NCI-H345 treated with DMSO at 0.1 percent for 48 hours (cell line): ENCODE results near the gene HOMER3.

Source experiments
- DNase-seq: peaks from one replicate; lab custom pipeline; 2025; ENCODE audit not compliant: unreplicated experiment; lab: John Stamatoyannopoulos, UW

Gene HOMER3

DNA sequence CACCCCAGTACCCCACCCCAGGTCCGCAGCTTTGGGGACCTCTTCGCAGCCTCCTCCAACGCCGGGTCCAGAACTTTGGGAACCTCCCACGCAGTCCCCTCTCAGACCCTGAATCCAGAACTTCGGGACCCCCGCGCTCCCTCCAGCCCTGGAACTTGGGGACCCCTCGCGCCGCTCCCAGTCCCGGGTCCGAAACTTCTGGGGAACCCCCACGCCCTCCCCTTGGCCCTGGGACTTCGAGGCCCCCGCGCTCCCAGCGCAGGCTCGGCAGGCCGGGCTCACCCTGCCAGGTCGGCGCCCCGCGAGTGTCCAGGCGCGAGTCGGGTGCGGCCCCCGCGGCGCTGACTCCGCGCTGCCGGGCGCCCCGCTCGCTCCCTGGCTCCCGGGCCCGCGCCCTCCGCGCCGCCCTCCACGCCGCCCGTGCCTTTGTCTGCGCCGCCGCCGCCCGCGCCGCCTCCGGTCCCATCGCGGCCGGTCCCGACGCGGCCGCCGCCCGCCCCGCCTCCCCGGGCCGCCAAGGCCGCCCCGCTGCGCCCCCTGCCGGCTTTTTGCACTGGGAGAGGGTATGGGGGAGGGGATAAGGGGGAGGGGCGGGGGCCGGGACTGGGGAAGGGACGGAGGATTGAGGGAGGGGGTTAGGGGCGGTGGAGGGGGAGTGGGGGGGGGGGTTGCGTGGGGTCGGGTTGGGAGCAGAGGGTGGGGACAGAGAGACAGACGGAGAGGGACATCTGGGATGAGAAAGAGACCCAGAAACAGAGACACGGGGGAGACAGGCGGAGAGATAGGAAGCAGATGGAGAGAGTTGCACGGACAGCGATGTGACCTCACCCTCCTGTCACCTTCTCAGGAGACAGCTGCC, at the start of gene HOMER3:
Gene HOMER3 (minus strand): TSS at position 449 of the 859 bp plus-strand sequence. CDS start 2,235 bp downstream, outside the sequence.
- DNase-seq = no peak

- DNase-seq = no peak
Measured at GRCh38 chr19:18990128-18990708, 49.2 kb upstream of the HOMER3 start.

DNA sequence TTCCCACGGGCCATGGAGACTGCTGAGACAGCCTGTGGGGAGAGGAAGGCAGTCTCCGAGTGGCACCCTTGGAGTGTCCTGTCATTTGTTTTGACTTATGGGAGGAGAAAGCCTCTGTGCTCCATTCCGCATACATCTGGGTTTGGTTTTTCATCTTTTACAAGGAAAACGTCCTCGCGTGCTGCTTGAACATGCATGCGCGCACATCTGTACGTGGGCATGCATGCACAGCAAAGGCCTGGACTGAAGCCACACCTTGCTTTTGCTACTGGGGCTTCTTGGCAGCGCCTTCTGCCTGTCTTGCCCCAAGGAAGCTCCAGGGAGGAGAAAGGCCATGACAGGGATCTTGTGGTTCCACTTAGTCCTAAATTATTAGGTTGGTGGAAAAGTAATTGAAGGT, 48.3 kb upstream of the HOMER3 start:
- DNase-seq = no peak

DNA sequence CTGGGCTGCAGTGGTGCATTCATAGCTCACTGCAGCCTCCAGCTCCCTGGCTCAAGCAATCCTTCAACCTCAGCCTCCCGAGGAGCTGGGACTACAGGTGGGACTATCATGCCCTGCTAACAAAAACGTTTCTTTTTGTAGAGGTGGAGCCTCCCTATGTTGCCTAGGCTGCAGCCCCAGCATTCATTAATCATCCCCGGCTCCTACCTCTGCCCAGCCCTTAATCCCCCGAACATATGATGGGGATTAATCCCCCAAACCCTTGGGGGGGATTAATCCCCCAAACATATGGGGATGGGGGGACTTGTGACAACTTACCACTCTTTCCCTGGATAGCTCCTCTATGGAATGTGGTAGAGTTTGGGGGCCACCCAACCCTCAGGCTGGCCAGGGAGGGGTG, 46.4 kb upstream of the HOMER3 start:
- no peak for DNase-seq

GRCh38 chr19:18985257-18985656, 44.2 kb upstream of the HOMER3 start:
- no peak for DNase-seq

GRCh38 chr19:18984251-18984650, 43.2 kb upstream of the HOMER3 start:
- DNase-seq = no peak

GRCh38 chr19:18982669-18983068, 41.7 kb upstream of the HOMER3 start:
- DNase-seq = no peak

GRCh38 chr19:18980432-18981020, 39.5 kb upstream of the HOMER3 start:
- no peak for DNase-seq

GRCh38 chr19:18978616-18979015, 37.6 kb upstream of the HOMER3 start:
- no peak for DNase-seq

DNA sequence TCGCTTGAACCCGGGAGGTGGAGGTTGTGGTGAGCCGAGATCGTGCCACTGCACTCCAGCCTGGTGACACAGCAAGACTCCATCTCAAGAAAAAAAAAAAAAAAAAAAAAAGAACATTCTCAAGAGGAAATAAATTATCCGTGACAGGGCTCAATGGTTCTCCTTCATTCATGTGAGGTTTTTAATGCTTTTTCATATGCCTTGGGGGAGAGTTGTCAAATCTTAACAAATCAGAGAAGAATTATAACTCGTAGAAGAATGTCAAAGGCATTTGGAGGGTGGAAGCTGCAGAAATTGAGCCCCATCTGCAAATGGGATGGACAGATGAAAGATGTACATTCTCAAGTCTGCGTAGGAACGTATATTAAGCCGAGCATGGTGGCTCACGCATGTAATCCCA, 34.9 kb upstream of the HOMER3 start:
- DNase-seq = no peak

DNA sequence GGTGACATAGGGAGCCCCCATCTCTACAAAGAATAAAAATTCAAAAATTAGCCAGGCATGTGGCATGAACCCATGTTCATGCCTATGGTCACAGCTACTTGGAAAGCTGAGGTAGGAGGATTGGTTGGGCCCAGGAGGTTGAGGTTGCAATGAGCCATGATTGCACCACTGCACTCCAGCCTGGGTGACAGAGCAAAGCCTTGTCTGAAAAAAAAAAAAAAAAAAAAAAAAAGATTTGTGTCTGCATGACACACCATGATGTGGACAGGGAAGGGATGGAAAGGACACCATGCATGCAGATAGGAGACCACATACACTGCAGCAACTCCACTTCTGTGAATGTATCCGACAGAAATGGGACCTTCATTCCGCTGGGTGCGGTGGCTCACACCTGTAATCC, 34.0 kb upstream of the HOMER3 start:
- DNase-seq = no peak

DNA sequence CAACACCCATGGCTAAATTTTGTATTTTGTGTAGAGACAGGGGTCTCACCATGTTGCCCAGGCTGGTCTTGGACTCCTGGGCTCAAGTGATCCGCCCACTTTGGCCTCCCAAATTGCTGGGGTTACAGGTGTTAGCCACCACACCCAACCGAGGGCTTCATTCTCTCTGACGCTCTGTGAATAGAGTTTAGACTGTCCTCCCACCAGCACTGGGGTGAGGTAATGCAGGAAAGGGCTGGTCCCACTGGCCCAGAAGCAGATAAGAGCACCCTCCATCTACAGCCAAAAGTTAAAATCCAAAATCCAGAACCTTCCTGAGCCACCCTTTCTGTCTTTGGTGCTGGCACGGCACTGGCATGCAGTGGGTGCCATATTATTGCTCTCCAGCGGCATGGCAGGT, 31.8 kb upstream of the HOMER3 start:
- DNase-seq = no peak

DNA sequence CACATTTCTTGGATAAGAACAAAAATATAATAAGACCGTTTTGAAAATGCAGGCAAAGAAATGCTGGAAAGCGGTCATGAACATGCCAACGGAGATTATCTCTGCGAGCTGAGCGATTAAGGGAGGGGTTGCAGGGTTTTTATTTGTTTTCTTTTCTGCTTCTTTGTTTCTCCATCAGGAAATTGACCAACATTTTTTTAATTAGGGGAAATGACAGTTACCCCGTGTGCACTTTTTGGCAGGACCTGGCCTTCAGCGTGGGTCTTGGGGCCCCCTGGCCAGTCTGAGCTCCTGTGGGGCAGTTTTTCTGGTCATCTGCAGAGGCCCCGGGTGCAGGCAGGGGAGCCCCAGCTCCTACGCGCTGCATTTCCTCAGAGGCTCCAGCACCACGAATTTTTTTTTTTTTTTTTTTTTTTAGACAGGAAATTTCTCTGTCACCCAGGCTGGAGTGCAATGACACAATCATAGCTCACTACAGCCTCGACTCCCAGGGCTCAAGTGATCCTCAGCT, 31.3 kb upstream of the HOMER3 start:
- DNase-seq = no peak

GRCh38 chr19:18969931-18970659, 29.1 kb upstream of the HOMER3 start:
- DNase-seq = no peak

DNA sequence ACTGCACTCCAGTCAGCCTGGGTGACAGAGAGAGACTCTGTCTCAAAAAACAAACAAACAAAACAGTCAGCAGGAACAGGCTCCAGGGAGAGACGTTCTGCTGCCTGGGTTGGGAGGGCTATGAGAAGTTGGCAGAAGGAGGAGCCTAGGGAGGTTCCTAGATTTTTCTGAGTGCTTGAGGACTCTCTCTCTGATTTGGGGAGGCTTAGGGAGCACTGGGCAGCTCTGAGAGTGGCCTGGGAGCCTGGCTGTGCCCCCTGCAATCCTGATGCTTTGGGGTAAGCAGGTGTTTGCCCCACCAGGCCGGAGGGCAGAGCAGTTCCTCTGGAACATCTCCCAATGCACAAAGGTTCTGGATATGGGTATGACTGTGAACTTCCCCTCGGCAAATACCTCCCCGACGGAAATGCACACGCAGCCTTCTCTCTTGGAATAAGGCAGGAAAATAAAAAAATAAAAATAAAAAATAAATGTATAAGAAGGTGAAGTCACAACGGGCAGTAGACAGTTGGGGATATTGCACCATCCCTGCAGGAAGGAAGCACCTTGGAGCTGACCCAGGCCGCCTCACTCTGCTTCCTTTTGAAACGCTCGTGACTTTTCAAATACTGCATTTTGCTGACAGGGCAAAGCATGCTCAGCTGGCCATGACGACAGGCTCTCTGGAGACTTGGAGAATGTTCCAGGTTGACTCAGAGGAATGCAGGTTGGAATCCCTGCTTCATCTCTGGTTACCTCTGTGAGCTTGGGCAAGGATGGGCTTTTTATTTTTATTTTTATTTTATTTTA, 26.5 kb upstream of the HOMER3 start:
- DNase-seq = no peak

DNA sequence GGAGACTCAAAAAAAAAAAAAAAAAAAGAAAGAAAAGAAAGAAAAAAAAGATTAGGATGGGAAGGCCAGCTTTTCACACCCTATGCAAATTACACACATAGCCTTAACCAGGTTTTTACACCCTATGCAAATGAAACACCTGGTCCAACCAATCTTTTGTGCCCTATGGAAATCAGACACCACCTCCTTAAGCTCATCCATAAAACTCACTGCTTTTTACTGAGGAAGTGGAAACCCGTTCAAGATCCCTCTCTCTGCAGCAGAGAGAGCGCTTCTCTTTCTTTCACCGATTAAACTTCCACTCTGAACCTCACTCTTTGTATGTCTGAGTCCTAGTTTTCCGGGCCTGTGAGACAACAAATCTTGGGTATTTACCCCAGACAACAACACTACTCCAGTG, 25.3 kb upstream of the HOMER3 start:
- DNase-seq = no peak

- DNase-seq = no peak
Measured at GRCh38 chr19:18964121-18964520, 23.1 kb upstream of the HOMER3 start.

- DNase-seq = no peak
Measured at GRCh38 chr19:18961767-18962620, 21.0 kb upstream of the HOMER3 start.

GRCh38 chr19:18960370-18960769, 19.4 kb upstream of the HOMER3 start:
- DNase-seq = no peak

DNA sequence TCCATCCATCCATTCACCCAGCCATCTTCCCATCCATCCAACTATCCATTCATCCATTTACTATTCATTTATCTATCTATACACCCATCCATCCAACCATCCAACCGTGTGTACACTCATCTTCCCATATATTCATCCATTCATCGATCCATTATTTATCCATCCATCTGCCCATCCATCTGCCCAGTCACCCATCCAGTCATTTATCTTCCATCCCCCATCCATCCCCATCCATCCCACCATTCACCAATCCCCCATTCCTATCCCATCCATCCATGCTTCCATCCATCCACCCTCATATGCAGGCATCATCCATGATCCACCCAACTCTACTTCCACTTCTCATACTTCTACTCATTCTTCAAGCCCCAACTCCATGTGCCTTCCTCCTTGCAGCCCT, 14.0 kb upstream of the HOMER3 start:
- no peak for DNase-seq
